PFSK-1 (cell line): ENCODE measurements around the gene MAEA.

Source experiments
- FOXP2 ChIP-seq: optimal IDR thresholded peaks from 2 replicates; pipeline ENCODE3; 2011; ENCODE audit warnings: borderline replicate concordance, control low read depth, inconsistent platforms; ENCODE audit not compliant: insufficient read depth; ENCODE audit errors: extremely low read length, extremely low read depth
- POLR2AphosphoS5 ChIP-seq: IDR thresholded peaks from 2 replicates; pipeline ENCODE4 v1.6.1; 2012; ENCODE audit warnings: low read depth, mild to moderate bottlenecking, control low read depth, low read length, moderate library complexity
- SIN3A ChIP-seq: IDR thresholded peaks from 2 replicates; pipeline ENCODE4 v1.6.1; 2012; ENCODE audit warnings: mild to moderate bottlenecking, low read length, moderate library complexity, borderline replicate concordance; ENCODE audit not compliant: insufficient read depth
- TAF1 ChIP-seq: IDR thresholded peaks from 2 replicates; pipeline ENCODE4 v1.6.1; 2012; ENCODE audit warnings: low read length, control low read depth, borderline replicate concordance; ENCODE audit not compliant: insufficient read depth
- TF ChIP-seq, protein P1 (sequence below), 2 experiments: IDR thresholded peaks; 2 replicates each; pipeline versions ENCODE4 v1.6.1 to v1.8.0; 2011 to 2012; ENCODE audit warnings: low read depth in 2 of 2, low read length in 2 of 2, control low read depth in 1 of 2, inconsistent platforms in 1 of 2, mild to moderate bottlenecking in 1 of 2, moderate library complexity in 1 of 2; ENCODE audit not compliant: insufficient read depth in 1 of 2

DNA sequence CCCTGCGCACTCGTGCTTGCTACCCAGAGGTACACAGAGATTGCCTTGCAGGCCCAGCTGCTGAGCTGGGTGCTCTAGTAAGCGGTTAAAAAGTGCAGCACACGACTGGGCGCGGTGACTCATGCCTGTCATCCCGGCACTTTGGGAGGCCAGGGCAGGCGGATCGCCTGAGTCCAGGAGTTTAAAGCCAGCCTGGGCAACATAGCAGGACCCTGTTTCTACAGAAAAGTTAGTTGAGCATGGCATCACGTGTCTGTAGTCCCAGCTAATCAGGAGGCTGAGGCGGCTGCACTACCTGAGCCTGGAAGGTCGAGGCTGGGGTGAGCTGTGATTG is 62.8 kb downstream of the MAEA start:
- no peak for TF ChIP-seq TAF1
- no peak for TF ChIP-seq POLR2AphosphoS5
- TF ChIP-seq, protein P1, sequence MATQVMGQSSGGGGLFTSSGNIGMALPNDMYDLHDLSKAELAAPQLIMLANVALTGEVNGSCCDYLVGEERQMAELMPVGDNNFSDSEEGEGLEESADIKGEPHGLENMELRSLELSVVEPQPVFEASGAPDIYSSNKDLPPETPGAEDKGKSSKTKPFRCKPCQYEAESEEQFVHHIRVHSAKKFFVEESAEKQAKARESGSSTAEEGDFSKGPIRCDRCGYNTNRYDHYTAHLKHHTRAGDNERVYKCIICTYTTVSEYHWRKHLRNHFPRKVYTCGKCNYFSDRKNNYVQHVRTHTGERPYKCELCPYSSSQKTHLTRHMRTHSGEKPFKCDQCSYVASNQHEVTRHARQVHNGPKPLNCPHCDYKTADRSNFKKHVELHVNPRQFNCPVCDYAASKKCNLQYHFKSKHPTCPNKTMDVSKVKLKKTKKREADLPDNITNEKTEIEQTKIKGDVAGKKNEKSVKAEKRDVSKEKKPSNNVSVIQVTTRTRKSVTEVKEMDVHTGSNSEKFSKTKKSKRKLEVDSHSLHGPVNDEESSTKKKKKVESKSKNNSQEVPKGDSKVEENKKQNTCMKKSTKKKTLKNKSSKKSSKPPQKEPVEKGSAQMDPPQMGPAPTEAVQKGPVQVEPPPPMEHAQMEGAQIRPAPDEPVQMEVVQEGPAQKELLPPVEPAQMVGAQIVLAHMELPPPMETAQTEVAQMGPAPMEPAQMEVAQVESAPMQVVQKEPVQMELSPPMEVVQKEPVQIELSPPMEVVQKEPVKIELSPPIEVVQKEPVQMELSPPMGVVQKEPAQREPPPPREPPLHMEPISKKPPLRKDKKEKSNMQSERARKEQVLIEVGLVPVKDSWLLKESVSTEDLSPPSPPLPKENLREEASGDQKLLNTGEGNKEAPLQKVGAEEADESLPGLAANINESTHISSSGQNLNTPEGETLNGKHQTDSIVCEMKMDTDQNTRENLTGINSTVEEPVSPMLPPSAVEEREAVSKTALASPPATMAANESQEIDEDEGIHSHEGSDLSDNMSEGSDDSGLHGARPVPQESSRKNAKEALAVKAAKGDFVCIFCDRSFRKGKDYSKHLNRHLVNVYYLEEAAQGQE (IDR thresholded peaks at IDR 0.05; ENCODE audit: insufficient read depth in 1 of 2, low read depth in 2 of 2, low read length in 2 of 2) = no peak
- no peak for TF ChIP-seq SIN3A
- TF ChIP-seq FOXP2 = no peak
